Measurements from ENCODE around the gene TNXB. TPM values are rescaled to one million over a fixed set of nuclear protein-coding genes. Genes with fewer than 3 reads are reported as not detected.
"Not testable (repeated sequence)": the region's sequence is repeated elsewhere in the genome, so short reads cannot be mapped to it uniquely, and the experiment has no call there.

Gene TNXB
- total and polyA plus RNA-seq, 3 experiments from 2014 or later = 2.5 to 4.9 TPM; not detected in 1

- H3K4me1 Mint-ChIP-seq; H3K27ac ChIP-seq (ENCODE audit: low read depth, low read length); H3K4me3 Mint-ChIP-seq; H3K9me3 ChIP-seq (ENCODE audit: low read length); H3K27me3 ChIP-seq (ENCODE audit: insufficient read depth, low read length, poor library complexity, severe bottlenecking); H3K4me3 ChIP-seq (ENCODE audit: low read length); H3K36me3 ChIP-seq (ENCODE audit: insufficient read depth, low read length); H3K9me3 Mint-ChIP-seq; H3K4me1 ChIP-seq (ENCODE audit: insufficient read depth, low read length); CTCF ChIA-PET; POLR2A ChIA-PET; H3K27ac Mint-ChIP-seq; H3K27me3 Mint-ChIP-seq; H3K36me3 Mint-ChIP-seq: not testable (repeated sequence)
- DNase-seq = peak in 1 of 5 donors; percentile 19
Measured at GRCh38 chr6:32028631-32029030, 80.5 kb downstream of the TNXB start.

DNA sequence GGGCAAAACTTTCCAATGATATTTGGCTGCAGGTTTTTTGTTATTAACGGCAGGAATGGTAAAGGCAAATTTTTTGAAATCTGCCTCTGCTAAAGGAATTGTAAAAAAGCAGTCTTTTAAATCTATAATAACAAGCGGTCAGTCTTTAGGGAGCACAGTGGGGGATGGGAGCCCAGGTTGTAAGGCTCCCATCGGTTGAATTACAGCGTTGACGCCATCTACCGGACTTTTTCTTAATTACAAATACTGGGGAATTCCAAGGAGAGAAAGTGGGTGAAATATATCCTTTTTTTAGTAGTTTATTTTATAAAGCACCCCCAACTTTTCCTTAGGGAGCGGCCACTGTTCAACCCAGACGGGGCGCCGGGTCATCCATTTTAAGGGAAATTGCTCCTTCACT is 87.0 kb downstream of the TNXB start:
- H3K27me3 Mint-ChIP-seq; H3K4me3 Mint-ChIP-seq; H3K36me3 Mint-ChIP-seq; H3K4me3 ChIP-seq (ENCODE audit: low read length); H3K36me3 ChIP-seq (ENCODE audit: insufficient read depth, low read length); POLR2A ChIA-PET; CTCF ChIA-PET; H3K27ac ChIP-seq (ENCODE audit: low read depth, low read length); DNase-seq; H3K27me3 ChIP-seq (ENCODE audit: insufficient read depth, low read length, poor library complexity, severe bottlenecking); H3K4me1 ChIP-seq (ENCODE audit: insufficient read depth, low read length); H3K27ac Mint-ChIP-seq; H3K4me1 Mint-ChIP-seq; H3K9me3 ChIP-seq (ENCODE audit: low read length); H3K9me3 Mint-ChIP-seq: not testable (repeated sequence)

- H3K27me3 ChIP-seq (ENCODE audit: insufficient read depth, low read length, poor library complexity, severe bottlenecking); H3K4me3 Mint-ChIP-seq; H3K9me3 ChIP-seq (ENCODE audit: low read length); H3K36me3 ChIP-seq (ENCODE audit: insufficient read depth, low read length); DNase-seq; H3K27ac Mint-ChIP-seq; H3K9me3 Mint-ChIP-seq; H3K4me1 Mint-ChIP-seq; POLR2A ChIA-PET; H3K27ac ChIP-seq (ENCODE audit: low read depth, low read length); H3K36me3 Mint-ChIP-seq; H3K4me1 ChIP-seq (ENCODE audit: insufficient read depth, low read length); CTCF ChIA-PET; H3K27me3 Mint-ChIP-seq; H3K4me3 ChIP-seq (ENCODE audit: low read length): not testable (repeated sequence)
Measured at GRCh38 chr6:32014547-32014946, 94.6 kb downstream of the TNXB start, which contains the start of gene C4B. Gene C4B (plus strand): TSS chr6:32014795. CDS start chr6:32014846, 51 bp downstream.

- H3K27me3 Mint-ChIP-seq; H3K4me1 Mint-ChIP-seq; H3K27ac Mint-ChIP-seq; POLR2A ChIA-PET; CTCF ChIA-PET; H3K27me3 ChIP-seq (ENCODE audit: insufficient read depth, low read length, poor library complexity, severe bottlenecking); H3K4me3 Mint-ChIP-seq; DNase-seq; H3K36me3 ChIP-seq (ENCODE audit: insufficient read depth, low read length); H3K27ac ChIP-seq (ENCODE audit: low read depth, low read length); H3K4me1 ChIP-seq (ENCODE audit: insufficient read depth, low read length); H3K36me3 Mint-ChIP-seq; H3K9me3 ChIP-seq (ENCODE audit: low read length); H3K4me3 ChIP-seq (ENCODE audit: low read length); H3K9me3 Mint-ChIP-seq: not testable (repeated sequence)
Measured at GRCh38 chr6:32013738-32014137, 95.4 kb downstream of the TNXB start.

DNA sequence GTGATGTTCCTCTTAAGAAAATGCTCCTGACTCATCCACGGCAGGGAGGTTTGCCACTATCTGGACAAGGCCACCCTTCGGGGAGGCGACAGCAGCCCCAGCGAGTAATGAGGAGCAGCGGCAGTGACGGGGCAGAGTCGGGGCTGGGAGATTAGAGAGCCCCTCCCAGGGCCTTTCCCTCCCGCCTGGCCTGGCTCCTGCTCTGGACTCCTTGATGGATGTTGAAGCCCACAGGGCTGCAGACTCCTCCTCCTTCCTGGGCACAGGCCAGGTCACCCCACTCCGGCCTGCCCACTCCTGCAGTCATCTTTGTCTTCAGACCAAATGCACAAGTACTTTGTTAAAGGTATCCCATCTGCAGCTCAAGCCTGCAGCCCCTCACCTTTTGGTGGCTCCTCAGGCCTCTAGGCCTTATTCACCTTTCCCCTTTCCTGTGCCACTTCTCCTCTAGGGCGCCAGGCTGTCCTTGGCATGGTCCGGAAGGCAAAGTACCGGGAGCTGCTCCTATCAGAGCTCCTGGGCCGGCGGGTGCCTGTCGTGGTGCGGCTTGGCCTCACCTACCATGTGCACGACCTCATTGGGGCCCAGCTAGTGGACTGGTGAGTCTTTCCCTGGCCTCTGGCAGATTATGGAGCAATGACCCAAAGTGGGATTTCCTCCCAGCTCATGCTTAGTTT is 96.1 kb downstream of the TNXB start:
- H3K4me1 Mint-ChIP-seq, H3K4me3 Mint-ChIP-seq: not testable (repeated sequence)
- peak in 1 of 5 donors; percentile 7 for DNase-seq

DNA sequence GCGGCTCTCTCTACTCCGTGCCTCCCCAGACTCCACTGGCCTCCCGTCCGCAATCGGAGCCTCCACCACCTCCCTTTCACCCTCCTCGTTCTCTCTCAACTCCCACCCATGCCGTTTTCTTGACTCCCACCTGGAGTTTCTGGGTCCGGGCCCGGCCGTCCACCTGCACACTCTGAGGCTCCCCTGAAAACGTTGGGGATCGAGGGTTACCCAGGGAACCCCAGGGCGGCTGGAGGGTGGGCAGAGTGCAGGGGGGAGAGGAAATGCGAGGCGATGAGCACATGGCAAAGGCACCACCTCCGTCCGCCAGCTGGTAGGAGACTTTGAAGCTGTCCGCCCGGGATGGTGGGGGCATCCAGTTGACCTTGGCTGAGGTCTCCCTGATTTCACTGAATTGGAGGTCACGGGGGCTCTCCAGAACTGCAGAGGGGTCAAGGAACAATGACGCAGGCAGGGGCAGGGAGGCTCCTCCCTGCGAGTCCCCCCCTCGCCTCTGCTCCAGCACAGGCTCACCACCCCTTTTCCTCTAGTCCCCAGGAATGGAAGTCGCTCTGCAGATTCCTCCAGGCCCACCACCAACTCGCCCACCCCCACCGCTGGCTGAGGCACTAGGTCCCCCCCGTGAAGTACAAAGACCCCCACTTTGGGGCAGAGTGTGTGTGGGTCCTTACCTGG is 98.1 kb downstream of the TNXB start:
- H3K4me1 Mint-ChIP-seq; POLR2A ChIA-PET; H3K9me3 ChIP-seq (ENCODE audit: low read length); CTCF ChIA-PET; H3K27me3 ChIP-seq (ENCODE audit: insufficient read depth, low read length, poor library complexity, severe bottlenecking); H3K36me3 ChIP-seq (ENCODE audit: insufficient read depth, low read length); H3K36me3 Mint-ChIP-seq; H3K27ac ChIP-seq (ENCODE audit: low read depth, low read length); H3K27ac Mint-ChIP-seq; H3K4me3 Mint-ChIP-seq; H3K4me3 ChIP-seq (ENCODE audit: low read length); H3K27me3 Mint-ChIP-seq; H3K9me3 Mint-ChIP-seq; H3K4me1 ChIP-seq (ENCODE audit: insufficient read depth, low read length): not testable (repeated sequence)
- DNase-seq = peak in 1 of 5 donors; percentile 26

More for the DNA sequence above, 96.1 kb downstream of the TNXB start:
- H3K9me3 Mint-ChIP-seq; CTCF ChIA-PET; H3K36me3 ChIP-seq (ENCODE audit: insufficient read depth, low read length); POLR2A ChIA-PET; H3K27me3 ChIP-seq (ENCODE audit: insufficient read depth, low read length, poor library complexity, severe bottlenecking); H3K4me3 ChIP-seq (ENCODE audit: low read length); H3K4me1 ChIP-seq (ENCODE audit: insufficient read depth, low read length); H3K9me3 ChIP-seq (ENCODE audit: low read length); H3K36me3 Mint-ChIP-seq; H3K27ac ChIP-seq (ENCODE audit: low read depth, low read length); H3K27ac Mint-ChIP-seq; H3K27me3 Mint-ChIP-seq: not testable (repeated sequence)

DNA sequence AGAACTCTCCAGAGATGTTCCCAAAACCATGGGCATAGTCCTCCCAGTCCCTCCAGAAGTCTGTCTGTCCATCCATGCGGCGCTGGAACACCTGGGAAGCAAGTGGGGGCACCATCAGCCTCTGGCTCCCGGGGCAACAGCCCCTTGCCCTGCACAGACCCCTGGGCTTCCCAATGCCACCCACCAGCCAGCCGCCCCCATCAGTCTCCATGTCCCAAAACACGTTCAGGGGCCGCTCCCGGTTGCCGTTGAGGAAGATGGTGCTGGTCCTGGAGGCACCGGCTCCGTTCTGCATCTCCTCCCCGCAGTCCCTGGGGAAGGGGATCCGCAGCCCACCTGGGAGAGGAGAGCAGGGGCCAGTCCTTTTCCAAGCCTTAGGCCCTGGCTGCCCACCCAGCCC is 99.6 kb downstream of the TNXB start:
- H3K27me3 ChIP-seq (ENCODE audit: insufficient read depth, low read length, poor library complexity, severe bottlenecking); H3K4me3 ChIP-seq (ENCODE audit: low read length); CTCF ChIA-PET; H3K9me3 ChIP-seq (ENCODE audit: low read length); H3K9me3 Mint-ChIP-seq; H3K36me3 ChIP-seq (ENCODE audit: insufficient read depth, low read length); POLR2A ChIA-PET; H3K27ac ChIP-seq (ENCODE audit: low read depth, low read length); H3K27me3 Mint-ChIP-seq; DNase-seq; H3K4me3 Mint-ChIP-seq; H3K4me1 Mint-ChIP-seq; H3K4me1 ChIP-seq (ENCODE audit: insufficient read depth, low read length); H3K36me3 Mint-ChIP-seq; H3K27ac Mint-ChIP-seq: not testable (repeated sequence)

- peaks cover 6 to 12% (median 8%) of the 10 kb centered on the region in 3 donors for H3K4me1 Mint-ChIP-seq
- H3K36me3 ChIP-seq (ENCODE audit: insufficient read depth, low read length); H3K27ac Mint-ChIP-seq; H3K4me3 Mint-ChIP-seq; H3K27ac ChIP-seq (ENCODE audit: low read depth, low read length); POLR2A ChIA-PET; H3K4me3 ChIP-seq (ENCODE audit: low read length); H3K27me3 Mint-ChIP-seq; H3K9me3 ChIP-seq (ENCODE audit: low read length); H3K4me1 ChIP-seq (ENCODE audit: insufficient read depth, low read length); H3K9me3 Mint-ChIP-seq; H3K36me3 Mint-ChIP-seq; H3K27me3 ChIP-seq (ENCODE audit: insufficient read depth, low read length, poor library complexity, severe bottlenecking); CTCF ChIA-PET: not testable (repeated sequence)
- peak in 1 of 5 donors; percentile 6 for DNase-seq
Measured at GRCh38 chr6:32008616-32009015, 100.5 kb downstream of the TNXB start.

DNA sequence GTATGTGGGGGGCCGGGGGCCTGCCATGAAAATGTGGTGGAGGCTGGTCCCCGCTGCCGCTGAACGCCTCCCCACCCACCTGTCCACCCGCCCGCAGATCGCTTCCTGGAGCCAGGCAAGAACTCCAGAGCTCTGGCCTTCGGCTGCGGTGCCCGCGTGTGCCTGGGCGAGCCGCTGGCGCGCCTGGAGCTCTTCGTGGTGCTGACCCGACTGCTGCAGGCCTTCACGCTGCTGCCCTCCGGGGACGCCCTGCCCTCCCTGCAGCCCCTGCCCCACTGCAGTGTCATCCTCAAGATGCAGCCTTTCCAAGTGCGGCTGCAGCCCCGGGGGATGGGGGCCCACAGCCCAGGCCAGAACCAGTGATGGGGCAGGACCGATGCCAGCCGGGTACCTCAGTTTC is 101.1 kb downstream of the TNXB start:
- POLR2A ChIA-PET; H3K27me3 Mint-ChIP-seq; H3K36me3 Mint-ChIP-seq; H3K27me3 ChIP-seq (ENCODE audit: insufficient read depth, low read length, poor library complexity, severe bottlenecking); H3K27ac ChIP-seq (ENCODE audit: low read depth, low read length); H3K27ac Mint-ChIP-seq; CTCF ChIA-PET; H3K4me3 ChIP-seq (ENCODE audit: low read length); H3K9me3 Mint-ChIP-seq; H3K4me1 ChIP-seq (ENCODE audit: insufficient read depth, low read length); H3K4me3 Mint-ChIP-seq; H3K9me3 ChIP-seq (ENCODE audit: low read length); DNase-seq; H3K36me3 ChIP-seq (ENCODE audit: insufficient read depth, low read length): not testable (repeated sequence)
- peaks cover 6 to 12% (median 8%) of the 10 kb centered on the region in 3 donors for H3K4me1 Mint-ChIP-seq

Data from CD8-positive, alpha-beta memory T cell (primary cell).